Cardiac muscle cell (in vitro differentiated cells and primary cell): ENCODE results near the gene NODAL. TPM values are rescaled to one million over a fixed set of nuclear protein-coding genes. Genes with fewer than 3 reads are reported as not detected.

Source experiments
- DNase-seq, 2 donors: peaks; one replicate each; pipeline versions ENCODE4 v3.0.0 to v3.0.0-alpha.2; 2010 to 2017; ENCODE audit warnings: low read depth in 1 of 2, low spot score in 1 of 2
- H3K27ac ChIP-seq: fragments of 200-600 bp; sonication (generic); 2 replicates; pipeline ENCODE4 v1.5.1; 2016
- H3K27me3 ChIP-seq: fragments of 200-600 bp; sonication (generic); 2 replicates; pipeline ENCODE4 v1.6.0; 2016; ENCODE audit warnings: control low read depth
- H3K36me3 ChIP-seq: fragments of 200-600 bp; sonication (generic); 2 replicates; pipeline ENCODE4 v1.5.1; 2016; ENCODE audit warnings: control low read depth
- H3K4me1 ChIP-seq: fragments of 200-600 bp; sonication (generic); 2 replicates; pipeline ENCODE4 v1.8.1; 2017; ENCODE audit warnings: low read depth, mild to moderate bottlenecking, mixed run types
- H3K4me3 ChIP-seq: fragments of 200-600 bp; sonication (generic); 2 replicates; pipeline ENCODE4 v1.5.1; 2016; ENCODE audit warnings: mild to moderate bottlenecking
- H3K9me3 ChIP-seq: fragments of 200-600 bp; sonication (generic); 2 replicates; pipeline ENCODE4 v1.5.1; 2017; ENCODE audit warnings: low read depth, mild to moderate bottlenecking, control low read depth
- polyA plus RNA-seq: library from polyadenylated mRNA; unstranded; fragments of >200 nt; fragmentation: Nextera tagmentation; extraction: Ambion mirVana; gene quantifications from 2 replicates; pipeline ENCODE4 v1.2.1, GENCODE V29; 2016
- total RNA-seq: library from RNA; depleted of rRNA; stranded (reverse); fragments of >200 nt; gene quantifications from 2 replicates; pipeline ENCODE4 v1.2.3, GENCODE V29; 2016
- TF ChIP-seq, protein P1 (sequence below): IDR thresholded peaks from 2 replicates; pipeline ENCODE4 v1.5.1; 2012; ENCODE audit warnings: low read depth, mild to moderate bottlenecking, low read length

Gene NODAL
- total and polyA plus RNA-seq, 2 experiments from 2014 or later = 0.07 to 0.15 TPM

DNA sequence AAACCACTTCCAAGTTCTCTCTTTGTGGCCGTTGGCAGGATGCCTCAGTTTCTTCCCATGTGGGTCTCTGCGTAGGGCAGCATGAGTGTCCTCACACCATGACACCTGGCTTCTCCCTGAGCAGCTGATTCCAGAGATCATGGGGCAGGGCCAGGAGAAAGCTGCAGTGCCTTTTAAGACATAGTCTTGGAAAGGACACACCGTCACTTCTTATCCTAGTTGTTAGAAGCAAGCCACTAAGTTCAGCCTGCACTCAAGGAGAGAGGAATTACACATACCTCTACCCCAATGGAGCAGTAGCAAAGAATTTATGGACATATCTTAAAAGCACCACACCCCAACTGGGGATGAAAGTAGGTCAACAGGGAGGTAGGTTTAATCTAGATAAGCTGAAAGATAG, 16.4 kb downstream of the NODAL start:
- Histone ChIP-seq H3K4me3 (no peak overlapping the region), H3K4me1 (peaks cover 19% of the 10 kb centered on the region), H3K36me3 (peaks cover 28% of the 10 kb centered on the region), H3K27me3 (no peaks in the 10 kb centered on the region), H3K9me3 (no peaks in the 10 kb centered on the region), H3K27ac (no peak overlapping the region)
- no peak for DNase-seq
- TF ChIP-seq, protein P1, sequence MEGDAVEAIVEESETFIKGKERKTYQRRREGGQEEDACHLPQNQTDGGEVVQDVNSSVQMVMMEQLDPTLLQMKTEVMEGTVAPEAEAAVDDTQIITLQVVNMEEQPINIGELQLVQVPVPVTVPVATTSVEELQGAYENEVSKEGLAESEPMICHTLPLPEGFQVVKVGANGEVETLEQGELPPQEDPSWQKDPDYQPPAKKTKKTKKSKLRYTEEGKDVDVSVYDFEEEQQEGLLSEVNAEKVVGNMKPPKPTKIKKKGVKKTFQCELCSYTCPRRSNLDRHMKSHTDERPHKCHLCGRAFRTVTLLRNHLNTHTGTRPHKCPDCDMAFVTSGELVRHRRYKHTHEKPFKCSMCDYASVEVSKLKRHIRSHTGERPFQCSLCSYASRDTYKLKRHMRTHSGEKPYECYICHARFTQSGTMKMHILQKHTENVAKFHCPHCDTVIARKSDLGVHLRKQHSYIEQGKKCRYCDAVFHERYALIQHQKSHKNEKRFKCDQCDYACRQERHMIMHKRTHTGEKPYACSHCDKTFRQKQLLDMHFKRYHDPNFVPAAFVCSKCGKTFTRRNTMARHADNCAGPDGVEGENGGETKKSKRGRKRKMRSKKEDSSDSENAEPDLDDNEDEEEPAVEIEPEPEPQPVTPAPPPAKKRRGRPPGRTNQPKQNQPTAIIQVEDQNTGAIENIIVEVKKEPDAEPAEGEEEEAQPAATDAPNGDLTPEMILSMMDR = no peak

DNA sequence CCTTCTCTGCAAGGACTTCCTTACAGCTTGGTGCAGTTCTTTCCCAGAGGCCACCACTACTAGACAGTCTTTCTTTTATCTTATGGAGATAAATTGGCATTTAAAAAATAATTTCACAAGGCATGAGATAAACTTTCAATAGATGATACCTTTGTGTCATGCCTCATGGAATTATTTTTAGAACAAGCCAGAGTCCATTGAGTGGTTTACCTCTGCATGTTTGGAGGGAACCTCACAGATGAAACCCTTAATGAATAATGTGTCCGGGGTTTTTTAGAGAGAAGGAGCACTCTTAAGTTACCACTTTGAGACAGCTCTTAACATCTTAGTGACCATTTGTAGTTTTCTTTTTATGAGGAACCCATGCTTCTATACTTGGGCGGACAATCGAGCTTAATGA, 17.2 kb downstream of the NODAL start:
- Histone ChIP-seq H3K9me3 (no peaks in the 10 kb centered on the region), H3K36me3 (peaks cover 32% of the 10 kb centered on the region), H3K27ac (peak overlapping the region; percentile 9), H3K27me3 (no peaks in the 10 kb centered on the region), H3K4me1 (peaks cover 15% of the 10 kb centered on the region), H3K4me3 (no peak overlapping the region)
- no peak for DNase-seq
- TF ChIP-seq, protein P1 = no peak

DNA sequence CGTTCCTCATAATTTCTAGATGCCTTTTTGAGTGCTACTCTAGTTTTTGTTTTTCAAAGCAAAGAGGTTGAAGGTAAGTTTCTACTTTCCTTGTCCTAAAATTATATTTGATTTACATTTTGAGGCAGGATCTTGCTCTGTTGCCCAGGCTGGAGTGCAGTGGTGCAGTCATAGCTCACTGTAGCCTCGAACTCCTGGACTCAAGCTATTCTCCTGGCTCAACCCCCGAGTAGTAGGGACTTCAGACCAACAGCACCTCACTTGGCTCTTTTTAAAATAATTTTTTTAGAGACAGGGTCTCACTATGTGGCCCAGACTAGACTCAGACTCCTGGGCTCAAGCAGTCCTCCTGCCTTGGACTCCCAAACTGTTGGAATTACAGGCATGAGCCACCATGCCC, 22.8 kb downstream of the NODAL start:
- TF ChIP-seq, protein P1 = no peak
- peaks cover 11% of the 10 kb centered on the region for H3K4me1 ChIP-seq
- no peak overlapping the region for H3K4me3 ChIP-seq
- no peaks in the 10 kb centered on the region for H3K9me3 ChIP-seq
- H3K27me3 ChIP-seq = no peaks in the 10 kb centered on the region
- peaks cover 23% of the 10 kb centered on the region for H3K36me3 ChIP-seq
- no peak for DNase-seq
- no peak overlapping the region for H3K27ac ChIP-seq

DNA sequence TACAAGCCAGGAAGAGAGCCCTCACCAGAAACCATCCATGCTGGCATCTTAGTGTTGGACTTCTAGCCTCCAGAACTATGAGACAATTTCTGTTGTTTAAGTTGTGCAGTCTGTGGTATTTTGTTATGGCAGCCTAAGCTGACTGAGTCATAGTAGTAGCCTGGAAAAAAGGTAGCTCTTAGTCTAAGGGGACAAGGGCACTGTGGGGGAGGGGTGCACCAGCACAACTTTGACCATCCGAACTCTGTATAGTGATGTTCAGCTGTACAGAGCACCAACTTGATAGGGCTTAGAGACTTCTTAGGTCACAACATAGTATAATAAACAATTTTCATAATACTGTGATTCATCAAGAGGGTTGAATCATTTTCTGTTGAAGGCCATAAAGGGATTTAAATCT, 23.3 kb downstream of the NODAL start:
- peaks cover 23% of the 10 kb centered on the region for H3K36me3 ChIP-seq
- DNase-seq = peak in 1 of 2 donors; percentile 22
- no peaks in the 10 kb centered on the region for H3K27me3 ChIP-seq
- H3K4me3 ChIP-seq = no peak overlapping the region
- no peak overlapping the region for H3K27ac ChIP-seq
- TF ChIP-seq, protein P1 = no peak
- H3K9me3 ChIP-seq = no peaks in the 10 kb centered on the region
- peaks cover 11% of the 10 kb centered on the region for H3K4me1 ChIP-seq

DNA sequence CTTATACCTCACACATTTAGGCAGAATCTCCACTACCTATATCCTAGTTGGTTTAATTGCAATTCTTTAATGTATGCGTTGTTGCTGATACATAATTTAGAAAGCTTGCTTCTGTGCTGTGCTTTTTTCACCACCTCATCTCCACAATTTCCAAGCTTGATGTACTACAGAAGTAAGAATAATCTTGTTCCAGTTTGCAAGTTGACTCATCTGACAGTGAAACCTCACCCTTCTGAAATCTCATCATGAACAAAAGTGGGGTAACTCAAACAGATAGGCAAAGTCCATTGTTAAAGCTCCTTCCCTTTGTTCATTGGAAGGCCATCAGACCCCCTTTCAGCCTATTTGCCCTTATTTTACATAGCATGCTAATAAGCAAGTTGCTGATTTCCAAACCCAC, 23.9 kb downstream of the NODAL start:
- Histone ChIP-seq H3K27ac (no peak overlapping the region), H3K36me3 (peaks cover 23% of the 10 kb centered on the region), H3K9me3 (no peaks in the 10 kb centered on the region), H3K4me3 (no peak overlapping the region), H3K4me1 (peaks cover 5% of the 10 kb centered on the region), H3K27me3 (no peaks in the 10 kb centered on the region)
- TF ChIP-seq, protein P1 = no peak
- no peak for DNase-seq

DNA sequence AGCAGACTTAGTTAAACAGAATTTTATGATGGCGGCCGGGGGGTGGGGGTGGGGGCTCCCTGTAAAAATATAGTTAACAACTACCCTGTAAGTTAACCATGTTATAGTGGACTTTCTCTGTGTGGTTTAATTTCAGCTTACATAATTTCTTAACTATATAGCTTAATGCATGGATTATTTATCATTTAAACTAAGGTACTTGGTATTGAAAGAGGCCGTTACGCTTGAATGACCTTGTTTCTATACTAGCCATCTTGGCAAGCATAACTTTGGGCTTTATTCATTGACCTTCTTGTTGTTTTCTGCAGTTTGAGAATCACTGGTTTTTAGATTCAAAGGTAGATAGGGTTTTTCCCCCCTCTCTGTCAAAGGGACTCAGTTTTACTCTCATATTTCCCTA, 29.1 kb downstream of the NODAL start:
- TF ChIP-seq, protein P1 = no peak
- no peaks in the 10 kb centered on the region for H3K36me3 ChIP-seq
- H3K27ac ChIP-seq = no peak overlapping the region
- H3K4me3 ChIP-seq = no peak overlapping the region
- no peaks in the 10 kb centered on the region for H3K4me1 ChIP-seq
- no peaks in the 10 kb centered on the region for H3K27me3 ChIP-seq
- no peaks in the 10 kb centered on the region for H3K9me3 ChIP-seq
- DNase-seq = no peak
